K562 (cell line): Measurements from ENCODE around the gene CTSW. TPM values are rescaled to one million over a fixed set of nuclear protein-coding genes. Genes with fewer than 3 reads are reported as not detected.

Experiments used
- ATAC-seq: fragments of 200-7000 bp; cut with Tn5 transposase; 3 replicates; pipeline ENCODE4 v1.9.1; 2020; ENCODE audit warnings: moderate library complexity
- BruUV-seq: library from RNA; stranded (reverse); fragments of 400-500 nt; replicated peaks from 2 replicates; lab custom pipeline; 2021; lab: Mats Ljungman, UMichigan
- CTCF ChIA-PET: fragments of 300-600 bp; formaldehyde crosslinking; extraction: SDS; loops from one replicate; lab custom pipeline; 2021; ENCODE audit warnings: low intra/inter-chr PET ratio; lab: Yijun Ruan, JAX
- POLR2A ChIA-PET: fragments of 300-600, 350-650 bp; sonication (Branson Sonifier 250); formaldehyde crosslinking; extraction: SDS; loops from one replicate; lab custom pipeline; 2021; ENCODE audit warnings: antibody characterized with exemption, inconsistent platforms; lab: Yijun Ruan, JAX
- DNase-seq, 4 experiments: peaks; one replicate each; pipeline versions ENCODE4 v3.0.0 to v3.0.0-alpha.2; 2011 to 2018; ENCODE audit warnings: low spot score in 3 of 4, mixed read lengths in 3 of 4; ENCODE audit errors: extremely low read depth in 1 of 4
- FAIRE-seq: peaks from 2 replicates; lab custom pipeline; 2011; peaks lifted over from hg19 to GRCh38; lab: Jason Lieb, UNC
- H2AFZ ChIP-seq: 2 replicates; pipeline ENCODE4 v1.6.0; 2011; ENCODE audit warnings: low read depth, low read length, control low read depth, inconsistent platforms
- H3K27ac ChIP-seq: fragments of 200-600 bp; 3 replicates; pipeline ENCODE4 v1.8.0; 2011; ENCODE audit warnings: low read depth, mild to moderate bottlenecking, control low read depth, inconsistent platforms, low read length, moderate library complexity, mixed read lengths; ENCODE audit errors: extremely low read depth
- H3K27me3 ChIP-seq, 2 experiments: fragments of 300-600 bp in 1 of 2; 2 replicates in 1 of 2; 3 replicates in 1 of 2; pipeline versions ENCODE4 v1.6.0 to v1.8.0; 2011; ENCODE audit warnings: inconsistent platforms in 2 of 2, low read length in 2 of 2, mild to moderate bottlenecking in 1 of 2, mixed read lengths in 1 of 2, moderate library complexity in 1 of 2; ENCODE audit not compliant: control insufficient read depth in 2 of 2, insufficient read depth in 2 of 2
- H3K36me3 ChIP-seq: fragments of 300-600 bp; 3 replicates; pipeline ENCODE4 v1.8.0; 2011; ENCODE audit warnings: mild to moderate bottlenecking, low read length, inconsistent platforms; ENCODE audit not compliant: control insufficient read depth, insufficient read depth
- H3K4me1 ChIP-seq, 2 experiments: fragments of 200-600 bp in 1 of 2; replicated peaks in 1 of 2; 2 replicates in 1 of 2; 3 replicates in 1 of 2; pipeline versions ENCODE4 v1.5.1 to v1.8.0; 2011; ENCODE audit warnings: inconsistent platforms in 2 of 2, low read length in 2 of 2, mild to moderate bottlenecking in 1 of 2, mixed read lengths in 1 of 2, moderate library complexity in 1 of 2; ENCODE audit not compliant: control insufficient read depth in 2 of 2, insufficient read depth in 2 of 2
- H3K4me2 ChIP-seq: 2 replicates; pipeline ENCODE4 v1.6.1; 2011; ENCODE audit warnings: low read length, control low read depth, inconsistent platforms, mixed read lengths; ENCODE audit not compliant: insufficient read depth
- H3K4me3 ChIP-seq: fragments of 200-600 bp; sonication (generic), shearing (Covaris generic); 2 replicates; pipeline ENCODE4 v1.5.1; 2016; ENCODE audit warnings: control low read depth, inconsistent platforms
- H3K79me2 ChIP-seq: fragments of 200-600 bp; 3 replicates; pipeline ENCODE4 v1.8.0; 2011; ENCODE audit warnings: low read length, inconsistent platforms; ENCODE audit not compliant: control insufficient read depth, insufficient read depth
- H3K9ac ChIP-seq, 2 experiments: 2 replicates each; pipeline versions ENCODE4 v1.6.0 to v1.6.1; 2011; ENCODE audit warnings: low read depth in 2 of 2, low read length in 2 of 2, control low read depth in 1 of 2, inconsistent platforms in 1 of 2, mild to moderate bottlenecking in 1 of 2, mixed read lengths in 1 of 2; ENCODE audit not compliant: insufficient read depth in 1 of 2
- H3K9me1 ChIP-seq: one replicate; pipeline ENCODE4 v1.6.0; 2011; ENCODE audit warnings: inconsistent platforms, mild to moderate bottlenecking, low read length, moderate library complexity; ENCODE audit not compliant: control insufficient read depth, insufficient read depth
- H3K9me3 ChIP-seq: replicated peaks from 2 replicates; pipeline ENCODE4 v1.5.1; 2011; ENCODE audit warnings: low read depth, low read length, inconsistent platforms; ENCODE audit not compliant: control insufficient read depth, insufficient read depth
- H4K20me1 ChIP-seq: replicated peaks from 2 replicates; pipeline ENCODE4 v1.6.1; 2011; ENCODE audit warnings: low read length, inconsistent platforms, mixed read lengths; ENCODE audit not compliant: control insufficient read depth, insufficient read depth
- SMAD4 ChIP-seq: fragments of 250-450 bp; sonication (Bioruptor Pico); conservative IDR thresholded peaks from 2 replicates; pipeline ENCODE4 v1.8.0; 2021; ENCODE audit warnings: inconsistent platforms, mild to moderate bottlenecking, moderate library complexity
- whole genome bisulfite sequencing: fragments of 100-300 bp; shearing (Covaris generic); methylation state at CpG from one replicate; pipeline ENCODE4 v1.1.6; 2016; ENCODE audit warnings: low coverage, mixed read lengths; ENCODE audit not compliant: insufficient coverage; ENCODE audit errors: missing lambda C conversion rate; 5-methylcytosine and 5-hydroxymethylcytosine counted together
- in situ Hi-C: fragments of 300-500 bp; cut with MboI; formaldehyde crosslinking; loops from 4 replicates; pipeline ENCODE4 v1.15.0; 2018; ENCODE audit warnings: inconsistent platforms, mixed read lengths
- intact Hi-C: fragments of 100-400 bp; cut with micrococcal nuclease; formaldehyde crosslinking; loops from 2 replicates; pipeline ENCODE4 v1.14.2; 2022
- polyA plus RNA-seq, 8 experiments: library from polyadenylated mRNA; depleted of rRNA in 4 of 8; stranded (reverse) in 5 of 8; unstranded in 3 of 8; fragments of >200 nt; fragmentation: Nextera tagmentation in 2 of 8; fragmentation: Illumina TruSeq in 1 of 8; extraction: Ambion mirVana in 2 of 8; extraction: Trizol in 1 of 8; gene quantifications; 2 replicates each; pipeline versions ENCODE4 v1.2.1 to v1.2.3, GENCODE V29; 2011 to 2014; ENCODE audit warnings: inconsistent platforms in 1 of 8, missing spikeins in 1 of 8
- total RNA-seq, 7 experiments: library from RNA; depleted of rRNA in 6 of 7; stranded (reverse); fragments of >200 nt in 6 of 7; fragmentation: Illumina TruSeq in 2 of 7; extraction: Trizol in 2 of 7; gene quantifications; 2 replicates each; pipeline versions ENCODE4 v1.2.1 to v1.2.3, GENCODE V29; 2011 to 2021; ENCODE audit warnings: low replicate concordance in 1 of 7

The CTSW gene
- total and polyA plus RNA-seq, 9 of the 15 experiments (the other 6 are each of a cell fraction or from before 2014, with no cell fraction given) = 0.04 TPM; not detected in 8

DNA sequence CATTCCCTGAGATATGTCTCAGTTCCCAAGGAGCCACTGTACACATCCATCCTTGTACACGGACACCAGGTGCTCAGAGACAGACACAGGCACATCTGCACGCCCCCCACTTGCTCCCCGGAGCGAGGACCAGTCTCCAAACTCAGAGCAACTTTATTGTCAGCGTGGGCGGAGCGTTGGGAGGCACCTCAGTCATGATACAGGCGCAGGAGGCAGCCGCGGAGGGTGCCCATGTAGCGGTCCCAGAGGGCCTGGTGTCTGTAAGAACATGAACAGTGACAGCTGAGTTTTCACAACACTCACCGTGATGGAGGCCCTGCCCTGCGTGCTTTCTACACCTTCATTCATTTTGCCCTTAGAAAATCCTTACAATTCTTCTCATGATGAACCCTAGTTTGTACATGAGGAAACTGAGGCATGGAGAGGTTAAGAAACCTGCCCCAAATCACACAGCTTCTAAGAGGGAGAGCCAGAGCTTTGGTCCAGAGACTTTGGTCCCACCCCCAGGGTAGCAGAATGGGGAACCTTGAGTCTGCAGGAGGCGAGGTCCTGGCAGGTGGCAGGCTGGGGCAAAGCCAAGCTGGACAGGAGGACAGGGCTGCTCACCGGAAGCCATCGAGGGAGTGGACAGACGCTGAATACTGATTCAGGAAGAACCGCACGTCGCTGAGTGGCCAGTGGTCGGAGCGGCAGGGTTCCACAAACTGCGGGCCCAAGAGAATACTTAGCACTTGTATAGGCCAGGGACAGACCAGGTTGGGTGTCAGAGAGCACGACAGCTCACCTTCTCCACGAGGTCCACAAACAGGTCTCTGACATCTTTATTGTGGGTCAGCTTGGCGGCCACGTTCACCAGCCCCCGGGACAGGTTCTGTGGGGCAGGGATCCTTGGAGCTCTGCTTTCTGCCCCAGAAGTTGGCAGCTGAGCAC is 4.4 kb downstream of the CTSW start:
- ChIA-PET POLR2A (interaction anchor here (0.6 to 14.4 kb wide), 14 partner anchors 7 to 381 kb away, joined by 3 to 147 read pairs (median 4); partner anchors contain the start of genes CFL1, FOSL1 and MUS81), CTCF (interaction anchor here (0.5 to 2.7 kb wide), 7 partner anchors 28 to 546 kb away, joined by 3 to 24 read pairs (median 3); no protein-coding TSS in a partner anchor)
- FAIRE-seq (no peak), ATAC-seq (no peak), DNase-seq (no peak)
- Histone ChIP-seq H3K36me3 (peaks cover 50% of the 10 kb centered on the region), H4K20me1 (peaks cover 3% of the 10 kb centered on the region; the same call in 1 of the 2 replicates), H2AFZ (no peak overlapping the region), H3K27ac (no peak overlapping the region), H3K9me3 (no peaks in the 10 kb centered on the region), H3K9me1 (no peaks in the 10 kb centered on the region), H3K4me3 (no peak overlapping the region), H3K4me1 (peaks cover 8 to 39% of the 10 kb centered on the region in 2 experiments; a peak in 3 of 5 replicates), H3K4me2 (no peak overlapping the region), H3K9ac (0 out of 4 replicates have a peak overlapping the region, but pooled peaks of 1 of the 2 experiments have one; percentile 29), H3K79me2 (peaks cover 13% of the 10 kb centered on the region), H3K27me3 (no peaks in the 10 kb centered on the region)
- WGBS = 77% methylated on average over 26 of the region's 28 CpGs
- intact Hi-C loops (loop anchor here (1.0 kb wide), 1 partner anchor 105 kb away; no protein-coding TSS in a partner anchor), in situ Hi-C loops (loop anchor here (5.0 kb wide), 1 partner anchor 103 kb away; no protein-coding TSS in a partner anchor)
- TF ChIP-seq SMAD4 = no peak
- no TSS peak for BruUV-seq
